SK-N-SH (cell line): Measurements from ENCODE around the gene CRHBP. TPM values are rescaled to one million over a fixed set of nuclear protein-coding genes. Genes with fewer than 3 reads are reported as not detected.

ENCODE experiments used
- CTCF ChIA-PET: fragments of 300-600, 350-600 bp; formaldehyde crosslinking; extraction: SDS; loops from one replicate; lab custom pipeline; 2021; lab: Yijun Ruan, JAX
- POLR2A ChIA-PET: fragments of 350-600 bp; sonication (Branson Sonifier 250); formaldehyde crosslinking; extraction: SDS; loops from one replicate; lab custom pipeline; 2020; ENCODE audit warnings: antibody characterized with exemption, inconsistent platforms; lab: Yijun Ruan, JAX
- DNase-seq: peaks from one replicate; pipeline ENCODE4 v3.0.0; 2012
- H2AFZ ChIP-seq: fragments of 200-600 bp; sonication (generic); 2 replicates; pipeline ENCODE4 v1.8.1; 2016; ENCODE audit warnings: antibody characterized with exemption, mild to moderate bottlenecking, low read depth
- H3F3A ChIP-seq: fragments of 200-600 bp; sonication (generic); replicated peaks from 2 replicates; pipeline ENCODE3; 2016; ENCODE audit warnings: antibody characterized with exemption, mild to moderate bottlenecking; ENCODE audit not compliant: insufficient read depth
- H3K27ac ChIP-seq, 2 experiments: fragments of 200-500 bp in 1 of 2; fragments of 200-600 bp in 1 of 2; sonication (Bioruptor generic) in 1 of 2; sonication (generic), shearing (Covaris generic) in 1 of 2; 2 replicates each; pipeline versions ENCODE4 v1.5.1 to v1.6.1; 2014 to 2016; ENCODE audit warnings: low read depth in 2 of 2, inconsistent platforms in 1 of 2, low read length in 1 of 2, mild to moderate bottlenecking in 1 of 2, mixed read lengths in 1 of 2
- H3K27me3 ChIP-seq: fragments of 200-600 bp; sonication (generic), shearing (Covaris generic); 2 replicates; pipeline ENCODE4 v1.6.1; 2016; ENCODE audit warnings: mixed run types; ENCODE audit not compliant: insufficient read depth
- H3K36me3 ChIP-seq, 2 experiments: fragments of 200-500 bp in 1 of 2; fragments of 200-600 bp in 1 of 2; sonication (Bioruptor generic) in 1 of 2; sonication (generic) in 1 of 2; replicated peaks in 1 of 2; 2 replicates each; pipeline versions ENCODE3 to v1.5.1; 2014 to 2016; ENCODE audit warnings: low read length in 1 of 2, mild to moderate bottlenecking in 1 of 2; ENCODE audit not compliant: insufficient read depth in 2 of 2, control insufficient read depth in 1 of 2
- H3K4me1 ChIP-seq, 2 experiments: fragments of 200-500 bp in 1 of 2; fragments of 200-600 bp in 1 of 2; sonication (Bioruptor generic) in 1 of 2; sonication (generic), shearing (Covaris generic) in 1 of 2; 2 replicates each; pipeline versions ENCODE4 v1.5.1 to v1.6.1; 2014 to 2016; ENCODE audit warnings: low read depth in 1 of 2, low read length in 1 of 2, mixed run types in 1 of 2; ENCODE audit not compliant: insufficient read depth in 2 of 2, control insufficient read depth in 1 of 2
- H3K4me2 ChIP-seq: fragments of 200-600 bp; sonication (generic), shearing (Covaris generic); 2 replicates; pipeline ENCODE4 v1.6.1; 2017; ENCODE audit warnings: mixed run types
- H3K4me3 ChIP-seq, 2 experiments: fragments of 200-500 bp in 1 of 2; fragments of 200-600 bp in 1 of 2; sonication (Bioruptor generic) in 1 of 2; sonication (generic), shearing (Covaris generic) in 1 of 2; 2 replicates each; pipeline versions ENCODE4 v1.5.1 to v1.8.1; 2014 to 2016; ENCODE audit warnings: low read depth in 2 of 2, inconsistent platforms in 1 of 2, low read length in 1 of 2, mild to moderate bottlenecking in 1 of 2, mixed read lengths in 1 of 2, moderate library complexity in 1 of 2
- H3K79me2 ChIP-seq: fragments of 200-600 bp; sonication (generic); 2 replicates; pipeline ENCODE4 v1.8.1; 2017; ENCODE audit warnings: mild to moderate bottlenecking; ENCODE audit not compliant: insufficient read depth
- H3K9ac ChIP-seq: fragments of 200-600 bp; sonication (generic); 2 replicates; pipeline ENCODE4 v1.6.1; 2017; ENCODE audit warnings: mixed run types
- H3K9me2 ChIP-seq: fragments of 200-600 bp; sonication (generic); 2 replicates; pipeline ENCODE4 v1.6.1; 2017; ENCODE audit warnings: mixed run types
- H3K9me3 ChIP-seq: fragments of 200-600 bp; sonication (generic); 2 replicates; pipeline ENCODE4 v1.6.1; 2017; ENCODE audit warnings: mixed run types, mild to moderate bottlenecking, moderate library complexity
- H4K20me1 ChIP-seq: fragments of 200-600 bp; sonication (generic); 2 replicates; pipeline ENCODE4 v1.6.1; 2017; ENCODE audit warnings: mild to moderate bottlenecking, mixed run types; ENCODE audit not compliant: insufficient read depth
- EP300 ChIP-seq, 2 experiments: IDR thresholded peaks; 2 replicates each; pipeline versions ENCODE4 v1.4.0 to v1.6.1; 2012; ENCODE audit warnings: borderline replicate concordance in 1 of 2, low read depth in 1 of 2, low read length in 1 of 2
- EZH2phosphoT487 ChIP-seq: fragments of 200-600 bp; sonication (generic); IDR thresholded peaks from 2 replicates; pipeline ENCODE4 v1.6.1; 2017; ENCODE audit warnings: low read depth, mixed run types, mild to moderate bottlenecking, antibody characterized with exemption, moderate library complexity, borderline replicate concordance
- FOSL2 ChIP-seq: IDR thresholded peaks from 2 replicates; pipeline ENCODE4 v1.4.0; 2012; ENCODE audit warnings: low read depth, mild to moderate bottlenecking, moderate library complexity, borderline replicate concordance
- GABPA ChIP-seq: IDR thresholded peaks from 2 replicates; pipeline ENCODE4 v1.4.0; 2012; ENCODE audit warnings: low read depth, mild to moderate bottlenecking
- GATA2 ChIP-seq: sonication (generic); formaldehyde crosslinking; IDR thresholded peaks from 2 replicates; pipeline ENCODE4 v1.5.0; 2020; ENCODE audit warnings: mild to moderate bottlenecking, missing genetic modification reagents
- MXI1 ChIP-seq: IDR thresholded peaks from 2 replicates; pipeline ENCODE4 v1.6.1; 2012; ENCODE audit warnings: mild to moderate bottlenecking, low read depth, low read length, improper control_type of control experiment
- NFIC ChIP-seq: IDR thresholded peaks from 2 replicates; pipeline ENCODE4 v1.4.0; 2012; ENCODE audit warnings: borderline replicate concordance
- NRF1 ChIP-seq: IDR thresholded peaks from 2 replicates; pipeline ENCODE4 v1.6.1; 2012; ENCODE audit warnings: low read depth, mild to moderate bottlenecking, low read length
- POLR2AphosphoS5 ChIP-seq: IDR thresholded peaks from 2 replicates; pipeline ENCODE4 v1.6.1; 2012; ENCODE audit warnings: low read depth, low read length
- RXRA ChIP-seq: IDR thresholded peaks from 2 replicates; pipeline ENCODE4 v1.4.0; 2012; ENCODE audit warnings: low read depth, mild to moderate bottlenecking, borderline replicate concordance
- SIN3A ChIP-seq: IDR thresholded peaks from 2 replicates; pipeline ENCODE4 v1.6.1; 2012; ENCODE audit warnings: low read depth, mild to moderate bottlenecking, low read length, moderate library complexity, borderline replicate concordance
- TAF1 ChIP-seq: IDR thresholded peaks from 2 replicates; pipeline ENCODE4 v1.6.1; 2012; ENCODE audit warnings: low read depth, mild to moderate bottlenecking, low read length, moderate library complexity, borderline replicate concordance
- TCF12 ChIP-seq: IDR thresholded peaks from 2 replicates; pipeline ENCODE4 v1.4.0; 2012
- WGBS: methylation state at CpG from one replicate; pipeline ENCODE4 v1.1.6; 2017; ENCODE audit warnings: low lambda C conversion rate; 5-methylcytosine and 5-hydroxymethylcytosine counted together
- polyA plus RNA-seq, 3 experiments: library from polyadenylated mRNA; depleted of rRNA; stranded (reverse); fragments of >200 nt; gene quantifications; 2 replicates each; pipeline ENCODE4 v1.2.3, GENCODE V29; 2012
- TF ChIP-seq, protein P1 (sequence below): IDR thresholded peaks from 2 replicates; pipeline ENCODE4 v1.6.1; 2012; ENCODE audit warnings: mild to moderate bottlenecking, low read depth, low read length, moderate library complexity
- TF ChIP-seq, protein P2 (sequence below): IDR thresholded peaks from 2 replicates; pipeline ENCODE4 v1.4.0; 2012; ENCODE audit warnings: low read depth, borderline replicate concordance
- TF ChIP-seq, protein P3 (sequence below): fragments of 150-350 bp; IDR thresholded peaks from 2 replicates; pipeline ENCODE4 v1.6.1; 2017; ENCODE audit warnings: antibody characterized with exemption, low read length, low read depth, borderline replicate concordance
- TF ChIP-seq, protein P4 (sequence below): IDR thresholded peaks from 2 replicates; pipeline ENCODE4; 2012

The CRHBP gene
- polyA plus RNA-seq, 1 of the 3 experiments (the other 2 are of a cell fraction), result not detected

DNA sequence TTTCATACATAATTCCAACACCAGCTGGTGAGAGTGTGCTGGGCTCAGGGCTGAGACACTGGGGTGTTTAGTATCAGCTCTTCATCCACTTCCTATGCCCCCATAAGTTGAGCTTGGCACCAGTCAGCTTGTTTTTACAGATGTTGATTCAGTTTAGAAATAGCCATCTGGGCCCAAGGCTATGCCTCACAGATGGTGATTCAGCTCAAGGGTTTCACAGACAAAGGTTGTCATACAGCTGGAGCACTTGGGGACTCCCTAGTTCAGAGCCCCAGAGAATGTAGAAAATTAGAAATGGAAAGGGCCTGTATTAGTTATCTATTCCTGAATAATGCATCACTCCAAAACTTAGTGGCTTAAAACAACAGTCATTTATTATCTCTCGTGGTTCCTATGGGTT is 10.3 kb upstream of the CRHBP start:
- ChIA-PET CTCF (interaction anchor here (1.5 kb wide), 1 partner anchor 20 kb away, joined by 3 read pairs; no protein-coding TSS in a partner anchor), POLR2A (no interaction called here)
- Histone ChIP-seq H3K79me2 (no peaks in the 10 kb centered on the region), H3K27me3 (no peaks in the 10 kb centered on the region), H3K9ac (no peak overlapping the region), H4K20me1 (no peaks in the 10 kb centered on the region), H3K36me3 (no peaks in the 10 kb centered on the region), H3K27ac (no peak overlapping the region), H3K4me1 (no peaks in the 10 kb centered on the region; a peak in 1 of 4 replicates), H3K4me3 (no peak overlapping the region)
- WGBS, result 29% methylated on average over 1 of the region's 1 CpG
- TF ChIP-seq POLR2AphosphoS5 (no peak), RXRA (no peak), NFIC (no peak), GATA2 (CRISPR knock-in tag) (no peak), NRF1 (no peak), SIN3A (no peak), TAF1 (no peak), FOSL2 (no peak), EP300 (IDR thresholded peaks at IDR 0.05; ENCODE audit: borderline replicate concordance in 1 of 2, low read depth in 1 of 2, low read length in 1 of 2) (no peak), EZH2phosphoT487 (no peak), MXI1 (no peak), TCF12 (no peak), GABPA (no peak)
- TF ChIP-seq, protein P1, sequence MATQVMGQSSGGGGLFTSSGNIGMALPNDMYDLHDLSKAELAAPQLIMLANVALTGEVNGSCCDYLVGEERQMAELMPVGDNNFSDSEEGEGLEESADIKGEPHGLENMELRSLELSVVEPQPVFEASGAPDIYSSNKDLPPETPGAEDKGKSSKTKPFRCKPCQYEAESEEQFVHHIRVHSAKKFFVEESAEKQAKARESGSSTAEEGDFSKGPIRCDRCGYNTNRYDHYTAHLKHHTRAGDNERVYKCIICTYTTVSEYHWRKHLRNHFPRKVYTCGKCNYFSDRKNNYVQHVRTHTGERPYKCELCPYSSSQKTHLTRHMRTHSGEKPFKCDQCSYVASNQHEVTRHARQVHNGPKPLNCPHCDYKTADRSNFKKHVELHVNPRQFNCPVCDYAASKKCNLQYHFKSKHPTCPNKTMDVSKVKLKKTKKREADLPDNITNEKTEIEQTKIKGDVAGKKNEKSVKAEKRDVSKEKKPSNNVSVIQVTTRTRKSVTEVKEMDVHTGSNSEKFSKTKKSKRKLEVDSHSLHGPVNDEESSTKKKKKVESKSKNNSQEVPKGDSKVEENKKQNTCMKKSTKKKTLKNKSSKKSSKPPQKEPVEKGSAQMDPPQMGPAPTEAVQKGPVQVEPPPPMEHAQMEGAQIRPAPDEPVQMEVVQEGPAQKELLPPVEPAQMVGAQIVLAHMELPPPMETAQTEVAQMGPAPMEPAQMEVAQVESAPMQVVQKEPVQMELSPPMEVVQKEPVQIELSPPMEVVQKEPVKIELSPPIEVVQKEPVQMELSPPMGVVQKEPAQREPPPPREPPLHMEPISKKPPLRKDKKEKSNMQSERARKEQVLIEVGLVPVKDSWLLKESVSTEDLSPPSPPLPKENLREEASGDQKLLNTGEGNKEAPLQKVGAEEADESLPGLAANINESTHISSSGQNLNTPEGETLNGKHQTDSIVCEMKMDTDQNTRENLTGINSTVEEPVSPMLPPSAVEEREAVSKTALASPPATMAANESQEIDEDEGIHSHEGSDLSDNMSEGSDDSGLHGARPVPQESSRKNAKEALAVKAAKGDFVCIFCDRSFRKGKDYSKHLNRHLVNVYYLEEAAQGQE, result no peak
- TF ChIP-seq, protein P2, sequence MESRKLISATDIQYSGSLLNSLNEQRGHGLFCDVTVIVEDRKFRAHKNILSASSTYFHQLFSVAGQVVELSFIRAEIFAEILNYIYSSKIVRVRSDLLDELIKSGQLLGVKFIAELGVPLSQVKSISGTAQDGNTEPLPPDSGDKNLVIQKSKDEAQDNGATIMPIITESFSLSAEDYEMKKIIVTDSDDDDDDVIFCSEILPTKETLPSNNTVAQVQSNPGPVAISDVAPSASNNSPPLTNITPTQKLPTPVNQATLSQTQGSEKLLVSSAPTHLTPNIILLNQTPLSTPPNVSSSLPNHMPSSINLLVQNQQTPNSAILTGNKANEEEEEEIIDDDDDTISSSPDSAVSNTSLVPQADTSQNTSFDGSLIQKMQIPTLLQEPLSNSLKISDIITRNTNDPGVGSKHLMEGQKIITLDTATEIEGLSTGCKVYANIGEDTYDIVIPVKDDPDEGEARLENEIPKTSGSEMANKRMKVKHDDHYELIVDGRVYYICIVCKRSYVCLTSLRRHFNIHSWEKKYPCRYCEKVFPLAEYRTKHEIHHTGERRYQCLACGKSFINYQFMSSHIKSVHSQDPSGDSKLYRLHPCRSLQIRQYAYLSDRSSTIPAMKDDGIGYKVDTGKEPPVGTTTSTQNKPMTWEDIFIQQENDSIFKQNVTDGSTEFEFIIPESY, result no peak
- TF ChIP-seq, protein P3, sequence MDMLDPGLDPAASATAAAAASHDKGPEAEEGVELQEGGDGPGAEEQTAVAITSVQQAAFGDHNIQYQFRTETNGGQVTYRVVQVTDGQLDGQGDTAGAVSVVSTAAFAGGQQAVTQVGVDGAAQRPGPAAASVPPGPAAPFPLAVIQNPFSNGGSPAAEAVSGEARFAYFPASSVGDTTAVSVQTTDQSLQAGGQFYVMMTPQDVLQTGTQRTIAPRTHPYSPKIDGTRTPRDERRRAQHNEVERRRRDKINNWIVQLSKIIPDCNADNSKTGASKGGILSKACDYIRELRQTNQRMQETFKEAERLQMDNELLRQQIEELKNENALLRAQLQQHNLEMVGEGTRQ, result no peak
- TF ChIP-seq, protein P4, sequence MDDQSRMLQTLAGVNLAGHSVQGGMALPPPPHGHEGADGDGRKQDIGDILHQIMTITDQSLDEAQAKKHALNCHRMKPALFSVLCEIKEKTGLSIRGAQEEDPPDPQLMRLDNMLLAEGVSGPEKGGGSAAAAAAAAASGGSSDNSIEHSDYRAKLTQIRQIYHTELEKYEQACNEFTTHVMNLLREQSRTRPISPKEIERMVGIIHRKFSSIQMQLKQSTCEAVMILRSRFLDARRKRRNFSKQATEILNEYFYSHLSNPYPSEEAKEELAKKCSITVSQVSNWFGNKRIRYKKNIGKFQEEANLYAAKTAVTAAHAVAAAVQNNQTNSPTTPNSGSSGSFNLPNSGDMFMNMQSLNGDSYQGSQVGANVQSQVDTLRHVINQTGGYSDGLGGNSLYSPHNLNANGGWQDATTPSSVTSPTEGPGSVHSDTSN, result no peak
- TF ChIP-seq, all 33 proteins: peak for 0
- Histone ChIP-seq H3K9me2 (no peaks in the 10 kb centered on the region), H3K9me3 (no peaks in the 10 kb centered on the region), H3F3A (no peaks in the 10 kb centered on the region), H3K4me2 (no peak overlapping the region), H2AFZ (no peak overlapping the region)
- no peak for DNase-seq
